Chondrocyte (in vitro differentiated cells): ENCODE results near the gene SCLY. TPM values are rescaled to one million over a fixed set of nuclear protein-coding genes. Genes with fewer than 3 reads are reported as not detected.

Experiments
- DNase-seq: peaks from one replicate; pipeline ENCODE4 v3.0.0; 2021; ENCODE audit warnings: mixed read lengths, low spot score
- H3K27ac Mint-ChIP-seq: one replicate; pipeline ENCODE4 v1.8.0; 2021; ENCODE audit warnings: mild to moderate bottlenecking, moderate library complexity, mixed read lengths; ENCODE audit not compliant: unreplicated experiment
- H3K27me3 Mint-ChIP-seq: 2 replicates; pipeline ENCODE4 v1.8.0; 2021; ENCODE audit warnings: low read depth, mixed read lengths
- H3K36me3 Mint-ChIP-seq: 2 replicates; pipeline ENCODE4 v1.8.0; 2021; ENCODE audit warnings: low read depth, mixed read lengths
- H3K4me1 Mint-ChIP-seq: 2 replicates; pipeline ENCODE4 v1.8.0; 2021; ENCODE audit warnings: low read depth, mild to moderate bottlenecking, mixed read lengths
- H3K4me3 Mint-ChIP-seq: one replicate; pipeline ENCODE4 v1.8.0; 2021; ENCODE audit warnings: mild to moderate bottlenecking, moderate library complexity, mixed read lengths; ENCODE audit not compliant: unreplicated experiment
- H3K9me3 Mint-ChIP-seq: 2 replicates; pipeline ENCODE4 v1.8.0; 2021; ENCODE audit warnings: low read depth, mixed read lengths
- CTCF ChIP-seq: fragments of 200-600 bp; sonication (generic); IDR thresholded peaks from 2 replicates; pipeline ENCODE4 v1.5.0; 2021; ENCODE audit warnings: antibody characterized with exemption, mild to moderate bottlenecking, moderate library complexity
- total RNA-seq: library from RNA; stranded (reverse); gene quantifications from 3 replicates; pipeline ENCODE4 v1.2.1, GENCODE V29; 2021

SCLY gene
- total RNA-seq, 1 donor from 2014 or later, result 12.7 TPM

- no peak for DNase-seq
- Mint-ChIP-seq H3K27me3 (no peaks in the 10 kb centered on the region), H3K4me1 (peaks cover 6% of the 10 kb centered on the region), H3K36me3 (peaks cover 40% of the 10 kb centered on the region), H3K9me3 (peaks cover 10% of the 10 kb centered on the region), H3K4me3 (no peak overlapping the region), H3K27ac (no peak overlapping the region)
- no peak for TF ChIP-seq CTCF
Observed at GRCh38 chr2:238081150-238081549, 20.3 kb downstream of the SCLY start.

- DNase-seq, result no peak
- H3K9me3 Mint-ChIP-seq, result peaks cover 10% of the 10 kb centered on the region
- no peak for TF ChIP-seq CTCF
- H3K36me3 Mint-ChIP-seq, result peaks cover 39% of the 10 kb centered on the region
- no peak overlapping the region for H3K4me3 Mint-ChIP-seq
- no peaks in the 10 kb centered on the region for H3K27me3 Mint-ChIP-seq
- H3K27ac Mint-ChIP-seq, result no peak overlapping the region
- H3K4me1 Mint-ChIP-seq, result peaks cover 6% of the 10 kb centered on the region
Observed at GRCh38 chr2:238081561-238081960, 20.8 kb downstream of the SCLY start.

GRCh38 chr2:238082151-238082550 is 21.4 kb downstream of the SCLY start:
- peaks cover 7% of the 10 kb centered on the region for H3K9me3 Mint-ChIP-seq
- H3K4me3 Mint-ChIP-seq, result no peak overlapping the region
- H3K36me3 Mint-ChIP-seq, result peaks cover 36% of the 10 kb centered on the region
- H3K27ac Mint-ChIP-seq, result no peak overlapping the region
- DNase-seq, result no peak
- no peaks in the 10 kb centered on the region for H3K27me3 Mint-ChIP-seq
- peaks cover 6% of the 10 kb centered on the region for H3K4me1 Mint-ChIP-seq
- TF ChIP-seq CTCF, result no peak

GRCh38 chr2:238082827-238083226 is 22.0 kb downstream of the SCLY start:
- peaks cover 7% of the 10 kb centered on the region for H3K9me3 Mint-ChIP-seq
- no peak for DNase-seq
- H3K27me3 Mint-ChIP-seq, result no peaks in the 10 kb centered on the region
- no peak for TF ChIP-seq CTCF
- no peak overlapping the region for H3K4me3 Mint-ChIP-seq
- H3K36me3 Mint-ChIP-seq, result peaks cover 36% of the 10 kb centered on the region
- peaks cover 6% of the 10 kb centered on the region for H3K4me1 Mint-ChIP-seq
- H3K27ac Mint-ChIP-seq, result no peak overlapping the region

GRCh38 chr2:238083919-238084318 is 23.1 kb downstream of the SCLY start:
- no peaks in the 10 kb centered on the region for H3K27me3 Mint-ChIP-seq
- no peak for TF ChIP-seq CTCF
- peaks cover 33% of the 10 kb centered on the region for H3K36me3 Mint-ChIP-seq
- H3K27ac Mint-ChIP-seq, result no peak overlapping the region
- no peak for DNase-seq
- H3K4me3 Mint-ChIP-seq, result no peak overlapping the region
- peaks cover 7% of the 10 kb centered on the region for H3K9me3 Mint-ChIP-seq
- peaks cover 6% of the 10 kb centered on the region for H3K4me1 Mint-ChIP-seq
